Posterior vena cava (tissue), 2 donors: ENCODE data around the gene SIPA1L2. TPM values are rescaled to one million over a fixed set of nuclear protein-coding genes. Genes with fewer than 3 reads are reported as not detected.

ENCODE experiments used
- total RNA-seq, 2 donors: library from RNA; stranded (reverse); fragmentation: NEBNext Ultra II Directional; extraction: Animal tissue kit (Norgen Biotek cat#: 25700); gene quantifications; one replicate each; pipeline ENCODE4 v1.2.1, GENCODE V29; 2021
- donor health status: DM: yes; HTN: yes; CAD: no.
- donor health status: DM: yes; HTN: yes; CAD: no.

The SIPA1L2 gene
- total RNA-seq, 2 donors from 2014 or later: 14.1 to 14.9 TPM

Other genes with a start within 250 kb of the SIPA1L2 start
- gene MAP10, start 175.3 kb upstream of the SIPA1L2 start, total RNA-seq: 1 to 10 TPM; 1.2 to 2.9 TPM